GM23248 (cell line): ENCODE measurements around the gene TIAL1. TPM values are rescaled to one million over a fixed set of nuclear protein-coding genes. Genes with fewer than 3 reads are reported as not detected.

Source experiments
- DNase-seq: peaks from one replicate; pipeline ENCODE4 v3.0.0-alpha.2; 2015
- H2AFZ ChIP-seq: fragments of 200-600 bp; sonication (generic); 2 replicates; pipeline ENCODE4 v1.6.1; 2016; ENCODE audit warnings: antibody characterized with exemption
- H3F3A ChIP-seq: fragments of 200-600 bp; sonication (generic); 2 replicates; pipeline ENCODE4 v1.6.1; 2016; ENCODE audit warnings: mild to moderate bottlenecking, antibody characterized with exemption, mixed run types; ENCODE audit not compliant: insufficient read depth
- H3K27ac ChIP-seq: fragments of 200-600 bp; sonication (generic); 2 replicates; pipeline ENCODE4 v1.5.1; 2016; ENCODE audit warnings: mild to moderate bottlenecking
- H3K27me3 ChIP-seq: fragments of 200-600 bp; sonication (generic); replicated peaks from 2 replicates; pipeline ENCODE4 v1.6.1; 2016; ENCODE audit warnings: mild to moderate bottlenecking; ENCODE audit not compliant: insufficient read depth
- H3K36me3 ChIP-seq: fragments of 200-600 bp; sonication (generic); 2 replicates; pipeline ENCODE4 v1.6.1; 2016; ENCODE audit warnings: low read depth, mild to moderate bottlenecking
- H3K4me1 ChIP-seq: fragments of 200-600 bp; sonication (generic); 2 replicates; pipeline ENCODE4 v1.6.1; 2016; ENCODE audit warnings: mild to moderate bottlenecking; ENCODE audit not compliant: insufficient read depth
- H3K4me2 ChIP-seq: fragments of 200-600 bp; sonication (generic); one replicate; pipeline ENCODE4 v1.6.1; 2016; ENCODE audit warnings: mild to moderate bottlenecking; ENCODE audit not compliant: unreplicated experiment
- H3K4me3 ChIP-seq: fragments of 200-600 bp; sonication (generic); 2 replicates; pipeline ENCODE4 v1.5.1; 2016; ENCODE audit warnings: mild to moderate bottlenecking
- H3K79me2 ChIP-seq: fragments of 200-600 bp; sonication (generic); 2 replicates; pipeline ENCODE4 v1.6.1; 2016; ENCODE audit warnings: mild to moderate bottlenecking; ENCODE audit not compliant: insufficient read depth
- H3K9ac ChIP-seq: fragments of 200-600 bp; sonication (generic); 2 replicates; pipeline ENCODE4 v1.6.1; 2016; ENCODE audit warnings: mild to moderate bottlenecking
- H3K9me2 ChIP-seq: fragments of 200-600 bp; sonication (generic); 2 replicates; pipeline ENCODE4 v1.6.1; 2016; ENCODE audit warnings: mixed run types, mild to moderate bottlenecking, moderate library complexity; ENCODE audit not compliant: insufficient read depth
- H3K9me3 ChIP-seq: fragments of 200-600 bp; sonication (generic); one replicate; pipeline ENCODE4 v1.6.1; 2017; ENCODE audit warnings: low read depth
- H4K20me1 ChIP-seq: fragments of 200-600 bp; sonication (generic); 2 replicates; pipeline ENCODE4 v1.6.0; 2016; ENCODE audit not compliant: insufficient read depth
- EZH2 ChIP-seq: fragments of 200-600 bp; sonication (generic); IDR thresholded peaks from 2 replicates; pipeline ENCODE4 v1.6.1; 2018; ENCODE audit warnings: antibody characterized with exemption, mild to moderate bottlenecking; ENCODE audit not compliant: insufficient read depth, poor library complexity, severe bottlenecking
- EZH2phosphoT487 ChIP-seq: fragments of 200-600 bp; sonication (generic); IDR thresholded peaks from 2 replicates; pipeline ENCODE4 v1.6.1; 2018; ENCODE audit warnings: antibody characterized with exemption, moderate library complexity, mild to moderate bottlenecking, low read depth; ENCODE audit not compliant: insufficient read depth
- WGBS, 2 experiments: methylation state at CpG; one replicate each; pipeline ENCODE4 v1.1.6; 2015 to 2017; ENCODE audit warnings: low lambda C conversion rate in 2 of 2, low coverage in 1 of 2; ENCODE audit errors: missing lambda C conversion rate in 2 of 2; 5-methylcytosine and 5-hydroxymethylcytosine counted together
- in situ Hi-C: fragments of 300-500 bp; cut with MboI; formaldehyde crosslinking; loops from 2 replicates; pipeline ENCODE4 v1.15.0; 2020
- polyA plus RNA-seq: library from polyadenylated mRNA; unstranded; fragments of >200 nt; fragmentation: Nextera tagmentation; extraction: Ambion mirVana; gene quantifications from 2 replicates; pipeline ENCODE4 v1.2.1, GENCODE V29; 2016
- total RNA-seq: library from RNA; depleted of rRNA; stranded (reverse); fragments of >200 nt; shearing (Covaris generic); gene quantifications from 2 replicates; pipeline ENCODE4 v1.2.3, GENCODE V29; 2014

TIAL1 gene
- total and polyA plus RNA-seq, 2 experiments from 2014 or later, result 24.1 to 43.6 TPM

- Histone ChIP-seq H2AFZ (peak overlapping the region; percentile 82), H3K4me1 (peaks cover 29% of the 10 kb centered on the region), H3K27me3 (no peaks in the 10 kb centered on the region), H3K36me3 (no peaks in the 10 kb centered on the region), H3K4me3 (peak overlapping the region; percentile 84), H3K9ac (peak overlapping the region; percentile 84), H4K20me1 (no peaks in the 10 kb centered on the region), H3K27ac (peak overlapping the region; percentile 38), H3K79me2 (peaks cover 53% of the 10 kb centered on the region), H3K4me2 (peak overlapping the region; percentile 70), H3K9me2 (no peaks in the 10 kb centered on the region), H3F3A (peaks cover 6% of the 10 kb centered on the region; the same call in 1 of the 2 replicates), H3K9me3 (no peaks in the 10 kb centered on the region)
- WGBS, 2 experiments, result 3 to 4% methylated on average over 50 to 56 of the region's 57 CpGs
- TF ChIP-seq EZH2phosphoT487 (no peak), EZH2 (no peak)
- in situ Hi-C loops, result no loop called here
- peak; percentile 72 for DNase-seq
Observed at GRCh38 chr10:119541459-119542356, 55.1 kb downstream of the TIAL1 start.

- H3K27ac ChIP-seq, result peak overlapping the region; percentile 14
- H3K9me2 ChIP-seq, result no peaks in the 10 kb centered on the region
- peaks cover 6% of the 10 kb centered on the region; the same call in 1 of the 2 replicates for H3F3A ChIP-seq
- peak; percentile 88 for DNase-seq
- peak overlapping the region; percentile 70 for H3K4me2 ChIP-seq
- H4K20me1 ChIP-seq, result no peaks in the 10 kb centered on the region
- no peaks in the 10 kb centered on the region for H3K27me3 ChIP-seq
- WGBS, 2 experiments, result 4 to 6% methylated on average over 6 of the region's 6 CpGs
- in situ Hi-C loops, result no loop called here
- peak overlapping the region; percentile 84 for H3K9ac ChIP-seq
- H2AFZ ChIP-seq, result peak overlapping the region; percentile 82; the same call in 1 of the 2 replicates
- H3K4me1 ChIP-seq, result peaks cover 27% of the 10 kb centered on the region
- TF ChIP-seq EZH2phosphoT487 (no peak), EZH2 (no peak)
- H3K79me2 ChIP-seq, result peaks cover 59% of the 10 kb centered on the region
- H3K36me3 ChIP-seq, result no peaks in the 10 kb centered on the region
- H3K9me3 ChIP-seq, result no peaks in the 10 kb centered on the region
- peak overlapping the region; percentile 84 for H3K4me3 ChIP-seq
Observed at GRCh38 chr10:119541046-119541445, 55.7 kb downstream of the TIAL1 start.

- Histone ChIP-seq H3K9me3 (no peaks in the 10 kb centered on the region), H3K36me3 (no peaks in the 10 kb centered on the region), H3K27ac (no peak overlapping the region), H2AFZ (no peak overlapping the region), H3F3A (peaks cover 6% of the 10 kb centered on the region; the same call in 1 of the 2 replicates), H3K79me2 (peaks cover 69% of the 10 kb centered on the region), H3K27me3 (no peaks in the 10 kb centered on the region), H3K9me2 (no peaks in the 10 kb centered on the region), H3K4me2 (no peak overlapping the region), H3K9ac (no peak overlapping the region), H4K20me1 (no peaks in the 10 kb centered on the region), H3K4me3 (no peak overlapping the region), H3K4me1 (peaks cover 24% of the 10 kb centered on the region)
- no peak for TF ChIP-seq EZH2
- no peak for TF ChIP-seq EZH2phosphoT487
- no peak for DNase-seq
- in situ Hi-C loops, result no loop called here
- 92 to 94% methylated on average over 4 of the region's 4 CpGs for WGBS, 2 experiments
Observed at GRCh38 chr10:119540038-119540437, 56.7 kb downstream of the TIAL1 start.

- H4K20me1 ChIP-seq, result no peaks in the 10 kb centered on the region
- 80 to 81% methylated on average over 9 of the region's 9 CpGs for WGBS, 2 experiments
Observed at GRCh38 chr10:119539359-119539825, 57.4 kb downstream of the TIAL1 start.

More at GRCh38 chr10:119539359-119539825, 57.4 kb downstream of the TIAL1 start:
- H3K4me3 ChIP-seq, result no peak overlapping the region
- no peak for DNase-seq
- H3K9me3 ChIP-seq, result no peaks in the 10 kb centered on the region
- no peak overlapping the region for H3K27ac ChIP-seq
- no peaks in the 10 kb centered on the region for H3K9me2 ChIP-seq
- peaks cover 76% of the 10 kb centered on the region for H3K79me2 ChIP-seq
- TF ChIP-seq EZH2phosphoT487, result no peak
- TF ChIP-seq EZH2, result no peak
- H3K4me2 ChIP-seq, result no peak overlapping the region
- H3F3A ChIP-seq, result peaks cover 6% of the 10 kb centered on the region; the same call in 1 of the 2 replicates
- no peak overlapping the region for H2AFZ ChIP-seq
- peaks cover 24% of the 10 kb centered on the region for H3K4me1 ChIP-seq
- H3K9ac ChIP-seq, result no peak overlapping the region
- H3K27me3 ChIP-seq, result no peaks in the 10 kb centered on the region
- in situ Hi-C loops, result no loop called here
- H3K36me3 ChIP-seq, result no peaks in the 10 kb centered on the region
